WERI-Rb-1 (cell line): Measurements from ENCODE around the gene ACTR1A.

ENCODE experiments used
- DNase-seq: peaks from one replicate; pipeline ENCODE4 v3.0.0-alpha.2; 2020
- H3K27ac ChIP-seq: fragments of 250-450 bp; sonication (Bioruptor Pico); 2 replicates; pipeline ENCODE4 v1.5.1; 2020; ENCODE audit warnings: mild to moderate bottlenecking, moderate library complexity
- H3K27me3 ChIP-seq: fragments of 250-450 bp; sonication (Bioruptor Pico); 2 replicates; pipeline ENCODE4 v1.5.1; 2021; ENCODE audit warnings: mild to moderate bottlenecking, low read depth, moderate library complexity; ENCODE audit not compliant: insufficient read depth, severe bottlenecking
- H3K36me3 ChIP-seq: fragments of 250-450 bp; sonication (Bioruptor Pico); 2 replicates; pipeline ENCODE4 v1.5.1; 2020; ENCODE audit warnings: mild to moderate bottlenecking, moderate library complexity
- H3K4me3 ChIP-seq: 2 replicates; pipeline ENCODE4 v1.5.1; 2011; ENCODE audit warnings: low read depth, mild to moderate bottlenecking, control low read depth, low read length
- H3K9me3 ChIP-seq: fragments of 250-450 bp; sonication (Bioruptor Pico); 2 replicates; pipeline ENCODE4 v1.5.1; 2021; ENCODE audit warnings: mild to moderate bottlenecking, moderate library complexity; ENCODE audit not compliant: severe bottlenecking
- CTCF ChIP-seq: IDR thresholded peaks from 2 replicates; pipeline ENCODE4 v1.5.1; 2011; ENCODE audit warnings: low read depth, mild to moderate bottlenecking, control low read depth, inconsistent platforms, low read length

The ACTR1A gene

GRCh38 chr10:102522874-102523249 is 20.4 kb upstream of the ACTR1A start:
- no peak overlapping the region for H3K27ac ChIP-seq
- no peaks in the 10 kb centered on the region for H3K27me3 ChIP-seq
- no peak for DNase-seq
- peaks cover 4% of the 10 kb centered on the region for H3K36me3 ChIP-seq
- no peaks in the 10 kb centered on the region for H3K9me3 ChIP-seq
- no peak for TF ChIP-seq CTCF
- H3K4me3 ChIP-seq, result no peak overlapping the region

- TF ChIP-seq CTCF, result no peak
- H3K9me3 ChIP-seq, result no peaks in the 10 kb centered on the region
- no peak overlapping the region for H3K4me3 ChIP-seq
- H3K27ac ChIP-seq, result no peak overlapping the region
- peaks cover 7% of the 10 kb centered on the region for H3K36me3 ChIP-seq
- DNase-seq, result no peak
- H3K27me3 ChIP-seq, result no peaks in the 10 kb centered on the region
Observed at GRCh38 chr10:102519246-102519825, 16.8 kb upstream of the ACTR1A start.

- no peaks in the 10 kb centered on the region for H3K27me3 ChIP-seq
- no peak for DNase-seq
- no peaks in the 10 kb centered on the region for H3K9me3 ChIP-seq
- no peak overlapping the region for H3K4me3 ChIP-seq
- no peak for TF ChIP-seq CTCF
- peaks cover 21% of the 10 kb centered on the region for H3K36me3 ChIP-seq
- no peak overlapping the region for H3K27ac ChIP-seq
Observed at GRCh38 chr10:102517553-102517952, 15.0 kb upstream of the ACTR1A start.

- no peak for DNase-seq
- no peak for TF ChIP-seq CTCF
- no peak overlapping the region for H3K27ac ChIP-seq
- H3K36me3 ChIP-seq, result peaks cover 28% of the 10 kb centered on the region
- H3K9me3 ChIP-seq, result no peaks in the 10 kb centered on the region
- no peak overlapping the region for H3K4me3 ChIP-seq
- no peaks in the 10 kb centered on the region for H3K27me3 ChIP-seq
Observed at GRCh38 chr10:102515724-102516123, 13.2 kb upstream of the ACTR1A start.

- H3K4me3 ChIP-seq, result no peak overlapping the region
- H3K36me3 ChIP-seq, result peaks cover 36% of the 10 kb centered on the region
- no peak overlapping the region for H3K27ac ChIP-seq
- no peaks in the 10 kb centered on the region for H3K27me3 ChIP-seq
- no peaks in the 10 kb centered on the region for H3K9me3 ChIP-seq
- no peak for DNase-seq
- no peak for TF ChIP-seq CTCF
Observed at GRCh38 chr10:102514487-102515311, 12.2 kb upstream of the ACTR1A start.
